HL-60/S4 treated with retinoic acid at 250 ng/mL for 4 days and 3 days (cell line): ENCODE measurements around the gene LUZP1.

ENCODE experiments used
- in situ Hi-C: fragments of 300-500 bp; cut with MboI; formaldehyde crosslinking; loops from 2 replicates; pipeline ENCODE4 v1.7.0; 2022; ENCODE audit warnings: low sequenced_read_pairs

Gene LUZP1

DNA sequence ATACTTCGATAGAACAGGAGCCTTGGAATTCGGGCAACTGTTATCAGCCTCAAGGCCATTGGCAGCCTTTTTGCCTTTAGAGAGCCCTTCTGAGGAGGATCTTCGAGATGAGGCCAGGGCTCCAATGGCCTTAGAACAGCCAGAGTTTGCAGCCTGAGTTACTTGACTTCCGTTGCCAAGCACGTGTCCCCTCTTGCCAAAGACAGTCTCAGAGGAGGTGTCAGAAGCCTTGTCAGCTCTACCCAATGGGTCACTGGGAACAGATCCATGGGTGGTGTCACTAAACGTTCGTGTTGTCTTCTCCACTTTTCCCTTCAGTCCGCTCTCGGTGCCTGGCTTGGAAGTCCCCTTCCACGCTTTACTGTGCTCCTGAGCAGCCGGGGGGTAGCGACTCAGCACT lies 76.2 kb downstream of the LUZP1 start:
- in situ Hi-C loops = no loop called here

DNA sequence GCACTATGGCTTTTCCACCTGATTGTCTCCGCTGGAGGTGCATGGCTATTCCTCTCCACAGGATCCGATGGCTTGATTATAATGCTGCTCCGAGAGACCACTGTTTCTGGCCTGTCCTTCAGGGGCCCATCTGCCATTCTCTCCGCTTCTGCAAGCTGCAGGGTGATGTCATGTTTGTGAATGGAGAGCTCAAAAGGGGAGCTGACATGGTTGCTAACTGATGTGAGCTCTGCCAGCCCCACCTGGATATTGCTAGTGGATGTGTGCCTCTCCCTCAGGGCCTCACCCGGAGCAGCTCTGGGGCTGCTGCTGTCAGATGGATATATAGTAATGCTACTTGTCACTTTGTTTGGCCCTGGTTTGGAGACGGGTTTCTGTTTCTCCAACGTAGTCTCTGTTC lies 77.1 kb downstream of the LUZP1 start:
- in situ Hi-C loops = no loop called here

GRCh38 chr1:23090056-23090455 lies 78.6 kb downstream of the LUZP1 start:
- in situ Hi-C loops = no loop called here

GRCh38 chr1:23088027-23088426 lies 80.6 kb downstream of the LUZP1 start:
- in situ Hi-C loops = no loop called here

DNA sequence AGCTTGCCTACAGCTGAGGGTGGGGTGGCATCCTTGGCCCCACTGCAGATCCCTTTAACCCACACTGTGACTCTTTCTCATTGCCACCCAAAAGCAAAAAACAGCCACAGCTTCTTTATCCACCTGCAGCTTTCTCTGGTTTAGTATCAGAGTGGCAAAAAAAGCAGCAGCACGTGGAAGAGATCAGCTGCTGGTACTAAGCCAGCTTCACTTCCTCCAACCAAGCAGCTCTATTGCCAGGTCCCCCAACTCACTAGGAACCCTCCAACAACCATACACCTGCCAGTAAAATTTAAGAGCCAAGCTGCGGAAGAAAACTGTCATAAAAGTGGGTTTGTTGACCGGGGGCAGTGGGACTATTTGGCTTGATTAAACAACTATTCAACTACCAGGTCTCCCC lies 83.0 kb downstream of the LUZP1 start:
- in situ Hi-C loops = no loop called here

- in situ Hi-C loops = no loop called here
Measured at GRCh38 chr1:23084880-23085279, 83.8 kb downstream of the LUZP1 start.

DNA sequence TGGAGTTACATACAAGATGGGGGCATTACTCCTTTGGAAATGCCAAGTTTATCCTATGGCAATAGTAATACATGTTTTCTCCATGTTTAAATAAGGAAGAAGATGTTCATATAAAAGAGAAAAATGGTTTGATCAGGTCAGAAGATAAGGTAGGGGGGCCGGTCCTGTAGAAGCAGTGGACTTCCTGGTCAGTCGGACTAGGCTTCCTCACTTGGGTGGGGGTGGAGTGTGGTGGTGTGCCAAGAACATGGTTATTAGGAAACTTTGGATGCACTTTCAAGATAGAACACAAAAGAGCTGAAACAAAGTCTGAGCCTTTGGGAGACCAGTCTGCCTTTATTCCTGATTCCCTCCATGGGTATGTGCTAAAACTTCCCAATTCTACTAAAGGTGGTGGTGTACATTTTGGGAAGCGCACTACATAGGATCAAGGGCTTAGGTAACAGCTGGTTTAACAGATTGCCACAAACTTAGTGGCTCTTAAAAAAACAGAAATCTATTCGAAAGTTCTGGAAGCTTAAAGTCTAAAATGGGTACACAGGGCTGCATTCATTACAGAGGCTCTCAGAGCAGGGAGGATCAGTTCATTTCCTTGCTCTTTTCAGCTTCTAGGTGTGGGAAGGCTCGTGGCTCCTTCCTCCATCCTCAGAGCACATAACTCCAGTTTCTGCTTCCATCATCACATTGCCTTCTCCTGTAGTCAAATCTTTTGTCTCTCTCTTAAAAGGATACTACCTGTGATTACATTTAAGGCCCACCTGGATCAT lies 84.8 kb downstream of the LUZP1 start:
- in situ Hi-C loops = no loop called here

GRCh38 chr1:23081376-23081775 lies 87.3 kb downstream of the LUZP1 start:
- in situ Hi-C loops = no loop called here

GRCh38 chr1:23080885-23081284 lies 87.8 kb downstream of the LUZP1 start:
- in situ Hi-C loops = no loop called here

DNA sequence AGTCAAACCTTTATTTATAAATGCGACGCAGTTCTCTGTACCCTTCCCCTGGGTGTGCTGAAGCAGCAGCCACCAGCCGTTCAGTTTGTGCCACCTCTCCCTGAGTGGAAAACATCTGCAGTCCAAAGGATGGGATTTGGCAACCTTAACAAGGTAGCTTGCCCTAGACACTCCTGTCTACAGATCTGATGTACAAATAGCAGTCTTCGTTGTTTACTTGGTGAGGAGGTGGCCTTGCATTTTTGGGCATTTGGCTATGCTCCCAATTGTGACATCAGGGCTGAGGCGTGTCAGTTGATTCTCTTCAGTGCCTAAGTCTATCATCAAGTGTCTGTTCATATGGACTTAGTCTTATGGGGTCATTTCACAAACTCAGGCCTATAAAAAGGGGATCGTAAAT lies 89.6 kb downstream of the LUZP1 start:
- in situ Hi-C loops = no loop called here

DNA sequence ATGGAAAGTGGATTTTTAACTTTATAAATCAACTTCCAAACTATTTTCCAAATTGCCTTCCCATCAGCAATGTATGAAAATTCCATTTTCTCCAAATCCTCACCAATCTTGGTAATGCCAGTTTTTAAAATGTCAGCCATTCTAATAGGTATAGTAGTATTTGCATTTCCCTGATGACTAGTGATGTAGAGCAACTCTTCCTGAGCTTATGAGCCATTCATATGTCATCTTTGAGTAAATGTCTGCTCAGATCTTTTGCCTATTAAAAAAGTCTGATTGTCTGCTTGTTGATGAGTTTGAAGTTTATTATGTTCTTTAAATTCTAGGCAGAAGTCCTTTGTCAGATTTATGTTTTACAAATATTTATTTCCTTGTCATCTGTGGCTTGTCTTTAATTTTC lies 94.6 kb downstream of the LUZP1 start:
- in situ Hi-C loops = no loop called here

DNA sequence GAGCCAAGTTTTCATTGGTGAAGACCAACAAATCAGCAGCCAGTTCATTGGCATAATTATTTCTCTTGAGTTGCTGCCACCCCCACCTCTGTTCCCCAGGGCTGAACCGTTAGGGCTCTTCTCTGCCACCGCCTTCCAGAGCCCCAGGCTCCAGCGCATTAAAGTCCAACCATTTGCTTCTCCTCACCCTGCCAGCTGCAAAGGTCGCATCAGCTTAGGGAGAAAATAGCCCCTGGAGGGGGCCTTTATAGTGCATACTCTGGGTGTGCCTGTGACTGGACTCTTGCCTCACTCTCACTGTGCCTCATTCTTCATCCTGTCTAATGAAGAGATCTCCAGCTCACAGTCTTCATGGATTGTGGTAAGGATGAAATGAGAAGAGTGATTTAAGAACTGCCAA lies 99.0 kb downstream of the LUZP1 start:
- in situ Hi-C loops = no loop called here

- in situ Hi-C loops = no loop called here
Measured at GRCh38 chr1:23069149-23069548, 99.5 kb downstream of the LUZP1 start.

- in situ Hi-C loops = no loop called here
Measured at GRCh38 chr1:23066075-23066474, 102.6 kb downstream of the LUZP1 start.

GRCh38 chr1:23065385-23065784 lies 103.3 kb downstream of the LUZP1 start:
- in situ Hi-C loops = no loop called here

- in situ Hi-C loops = no loop called here
Measured at GRCh38 chr1:23062271-23062670, 106.4 kb downstream of the LUZP1 start.

- in situ Hi-C loops = no loop called here
Measured at GRCh38 chr1:23057301-23057700, 111.4 kb downstream of the LUZP1 start.

GRCh38 chr1:23051290-23051909 lies 117.3 kb downstream of the LUZP1 start:
- in situ Hi-C loops = no loop called here

DNA sequence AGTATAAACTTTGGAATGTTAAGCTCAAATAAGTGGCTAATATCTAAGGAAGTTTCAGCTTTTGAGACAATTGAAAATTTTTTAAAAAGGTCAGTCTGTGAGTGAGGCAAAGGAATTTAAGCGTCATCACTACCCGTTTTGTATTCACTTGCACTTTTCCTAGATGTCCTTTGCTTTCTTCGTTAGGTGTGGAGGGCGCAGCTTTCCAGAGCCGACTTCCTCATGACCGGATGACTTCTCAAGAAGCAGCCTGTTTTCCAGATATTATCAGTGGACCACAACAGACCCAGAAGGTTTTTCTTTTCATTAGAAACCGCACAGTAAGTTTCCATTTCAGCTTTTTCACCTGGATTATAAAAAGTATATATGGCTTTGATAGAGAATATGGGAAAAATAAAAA lies 118.5 kb downstream of the LUZP1 start:
- in situ Hi-C loops = no loop called here

- in situ Hi-C loops = no loop called here
Measured at GRCh38 chr1:23044035-23044434, 124.6 kb downstream of the LUZP1 start.

- in situ Hi-C loops = no loop called here
Measured at GRCh38 chr1:23040509-23040908, 128.1 kb downstream of the LUZP1 start.

DNA sequence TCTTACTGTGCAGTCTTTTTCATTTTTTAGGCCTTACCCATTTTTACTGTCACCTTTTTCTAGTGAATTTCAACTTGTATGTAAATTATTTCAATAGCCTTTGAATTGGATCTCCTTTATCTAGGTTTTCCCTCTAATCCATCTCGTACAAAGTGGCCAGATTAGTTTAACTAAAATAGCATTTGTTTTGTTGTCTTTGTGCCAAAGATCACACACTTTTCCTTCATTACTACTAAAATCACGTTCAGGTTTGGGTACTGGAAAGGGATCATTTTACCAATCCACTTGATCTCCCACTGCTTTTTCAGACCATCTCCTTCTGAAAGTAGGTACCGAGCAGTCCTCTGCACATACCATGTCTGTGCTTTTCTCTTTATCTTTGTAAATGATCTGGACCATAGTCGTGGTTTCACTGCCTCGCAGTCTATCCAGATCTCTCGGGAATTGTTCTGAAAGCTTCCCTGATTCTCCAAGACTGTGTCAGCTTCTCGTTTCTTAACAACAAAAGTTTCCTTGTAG lies 129.3 kb downstream of the LUZP1 start:
- in situ Hi-C loops = no loop called here
